Testis (tissue), 3 donors: ENCODE measurements around the gene MYOM1. TPM values are rescaled to one million over a fixed set of nuclear protein-coding genes. Genes with fewer than 3 reads are reported as not detected.

Experiments
- DNase-seq: peaks from one replicate; pipeline ENCODE4 v3.0.0-alpha.2; 2019
- H3K27ac ChIP-seq, 2 donors: fragments of 200-600 bp; sonication (generic); one replicate each; pipeline ENCODE4 v1.5.1; 2019
- H3K27me3 ChIP-seq: fragments of 200-600 bp; sonication (generic); one replicate; pipeline ENCODE4 v1.5.1; 2019
- H3K36me3 ChIP-seq: fragments of 200-600 bp; sonication (generic); one replicate; pipeline ENCODE4 v1.5.1; 2017; ENCODE audit warnings: low read depth; ENCODE audit errors: missing control alignments
- H3K4me1 ChIP-seq: fragments of 200-600 bp; sonication (generic); one replicate; pipeline ENCODE4 v1.5.1; 2019
- H3K4me3 ChIP-seq, 2 donors: fragments of 200-600 bp; sonication (generic); one replicate each; pipeline ENCODE4 v1.5.1; 2017 to 2019
- H3K9me3 ChIP-seq: fragments of 200-600 bp; sonication (generic); one replicate; pipeline ENCODE4 v1.5.1; 2017
- CTCF ChIP-seq, 3 experiments: fragments of 450-650 bp in 2 of 3; fragments of 200-600 bp in 1 of 3; sonication (generic) in 1 of 3; IDR thresholded peaks; one replicate each; pipeline ENCODE4 v1.5.1; 2016 to 2019; ENCODE audit warnings: antibody characterized with exemption in 3 of 3, mild to moderate bottlenecking in 2 of 3, moderate library complexity in 1 of 3
- POLR2A ChIP-seq: fragments of 450-650 bp; IDR thresholded peaks from one replicate; pipeline ENCODE4 v1.6.1; 2017; ENCODE audit warnings: antibody characterized with exemption, mild to moderate bottlenecking, moderate library complexity
- WGBS, 2 donors: methylation state at CpG; one replicate each; pipeline ENCODE4 v1.1.5; 2018; 5-methylcytosine and 5-hydroxymethylcytosine counted together
- intact Hi-C: fragments of 100-400 bp; cut with DNase I; formaldehyde crosslinking; loops from one replicate; pipeline ENCODE4 v1.15.1; 2023; ENCODE audit warnings: low total_unique reads
- polyA plus RNA-seq: library from polyadenylated mRNA; stranded (reverse); fragments of 350-450 nt; fragmentation: Illumina TruSeq; extraction: RNeasy Lipid Tissue Mini Kit (QIAGEN cat#74804); gene quantifications from one replicate; pipeline ENCODE4 v1.2.3, GENCODE V29; 2014; ENCODE audit warnings: low read depth, low replicate concordance; ENCODE audit not compliant: insufficient read depth
- total RNA-seq, 2 donors: library from RNA; depleted of rRNA; stranded (reverse); fragments of >200 nt; gene quantifications; one replicate each; pipeline ENCODE4 v1.2.3, GENCODE V29; 2016

MYOM1 gene
- total and polyA plus RNA-seq, 3 donors from 2014 or later, result 9.1 to 19.9 (median 16.9) TPM

GRCh38 chr18:3121259-3121658 lies 98.5 kb downstream of the MYOM1 start:
- WGBS, 2 donors, result 69 to 96% methylated on average over 2 of the region's 2 CpGs
- no peaks in the 10 kb centered on the region for H3K36me3 ChIP-seq
- H3K4me3 ChIP-seq, result no peak overlapping the region
- no peaks in the 10 kb centered on the region for H3K27me3 ChIP-seq
- no peaks in the 10 kb centered on the region for H3K4me1 ChIP-seq
- no peak for DNase-seq
- H3K9me3 ChIP-seq, result no peaks in the 10 kb centered on the region
- TF ChIP-seq CTCF (IDR thresholded peaks at IDR 0.05) (no peak), POLR2A (no peak)
- H3K27ac ChIP-seq, result no peak overlapping the region
- intact Hi-C loops, result no loop called here

GRCh38 chr18:3120356-3120755 lies 99.4 kb downstream of the MYOM1 start:
- no peaks in the 10 kb centered on the region for H3K36me3 ChIP-seq
- whole genome bisulfite sequencing, 2 donors, result 58 to 76% methylated on average over 9 of the region's 9 CpGs
- no peaks in the 10 kb centered on the region for H3K4me1 ChIP-seq
- no peak overlapping the region for H3K27ac ChIP-seq
- H3K4me3 ChIP-seq, result no peak overlapping the region
- no peaks in the 10 kb centered on the region for H3K27me3 ChIP-seq
- intact Hi-C loops, result no loop called here
- H3K9me3 ChIP-seq, result no peaks in the 10 kb centered on the region
- TF ChIP-seq CTCF (IDR thresholded peaks at IDR 0.05) (no peak), POLR2A (no peak)
- no peak for DNase-seq

GRCh38 chr18:3119401-3120341 lies 100.1 kb downstream of the MYOM1 start:
- 94 to 96% methylated on average over 12 of the region's 12 CpGs for WGBS, 2 donors
- no peak for TF ChIP-seq CTCF (IDR thresholded peaks at IDR 0.05)
- no peak for TF ChIP-seq POLR2A
- intact Hi-C loops, result no loop called here
- Histone ChIP-seq H3K27me3 (no peaks in the 10 kb centered on the region), H3K9me3 (no peaks in the 10 kb centered on the region), H3K4me1 (no peaks in the 10 kb centered on the region), H3K27ac (no peak overlapping the region), H3K4me3 (no peak overlapping the region), H3K36me3 (no peaks in the 10 kb centered on the region)
- no peak for DNase-seq

GRCh38 chr18:3118195-3119010 lies 101.4 kb downstream of the MYOM1 start:
- no peaks in the 10 kb centered on the region for H3K36me3 ChIP-seq
- no peak for DNase-seq
- TF ChIP-seq CTCF (IDR thresholded peaks at IDR 0.05) (no peak), POLR2A (no peak)
- intact Hi-C loops, result no loop called here
- H3K27me3 ChIP-seq, result no peaks in the 10 kb centered on the region
- H3K9me3 ChIP-seq, result no peaks in the 10 kb centered on the region
- no peak overlapping the region for H3K27ac ChIP-seq
- 76 to 88% methylated on average over 10 of the region's 10 CpGs for WGBS, 2 donors
- H3K4me1 ChIP-seq, result no peaks in the 10 kb centered on the region
- no peak overlapping the region for H3K4me3 ChIP-seq
